IMR-90 (cell line): ENCODE measurements around the gene EHMT1. TPM values are rescaled to one million over a fixed set of nuclear protein-coding genes. Genes with fewer than 3 reads are reported as not detected.

Experiments used
- ATAC-seq: fragments of 200-7000 bp; cut with Tn5 transposase; 2 replicates; pipeline ENCODE4 v1.9.1; 2020; ENCODE audit warnings: low read depth, mild to moderate bottlenecking, moderate library complexity
- BruUV-seq: library from RNA; stranded (reverse); fragments of 400-500 nt; replicated peaks from 2 replicates; lab custom pipeline; 2021; lab: Mats Ljungman, UMichigan
- CTCF ChIA-PET: fragments of 300-600 bp; formaldehyde crosslinking; extraction: SDS; loops from one replicate; lab custom pipeline; 2021; ENCODE audit warnings: antibody characterized with exemption; lab: Yijun Ruan, JAX
- POLR2A ChIA-PET: fragments of 300-600 bp; sonication (Branson Sonifier 250); formaldehyde crosslinking; loops from one replicate; lab custom pipeline; 2022; ENCODE audit warnings: antibody characterized with exemption; ENCODE audit not compliant: unreplicated experiment; lab: Charles Lee
- DNase-seq: peaks from one replicate; pipeline ENCODE4 v3.0.0; 2013
- H2AFZ ChIP-seq: replicated peaks from 2 replicates; pipeline ENCODE3; 2013; ENCODE audit warnings: low read length, mild to moderate bottlenecking; ENCODE audit not compliant: poor library complexity
- H2AK5ac ChIP-seq: 2 replicates; pipeline ENCODE4 v1.6.1; 2013; ENCODE audit warnings: low read depth, low read length, inconsistent platforms
- H2AK9ac ChIP-seq: replicated peaks from 2 replicates; pipeline ENCODE3; 2013; ENCODE audit warnings: mild to moderate bottlenecking, low read depth, low read length, moderate library complexity; ENCODE audit not compliant: poor library complexity
- H2BK120ac ChIP-seq: 2 replicates; pipeline ENCODE4 v1.6.1; 2013; ENCODE audit warnings: low read depth, low read length, inconsistent platforms
- H2BK15ac ChIP-seq: 3 replicates; pipeline ENCODE4 v1.6.1; 2013; ENCODE audit warnings: low read depth, low read length, inconsistent platforms
- H2BK20ac ChIP-seq: 2 replicates; pipeline ENCODE4 v1.6.1; 2013; ENCODE audit warnings: low read depth, mild to moderate bottlenecking, inconsistent platforms, low read length, moderate library complexity
- H2BK5ac ChIP-seq: 2 replicates; pipeline ENCODE4 v1.6.1; 2013; ENCODE audit warnings: mild to moderate bottlenecking, low read depth, low read length, inconsistent platforms; ENCODE audit not compliant: poor library complexity, severe bottlenecking
- H3K14ac ChIP-seq: replicated peaks from 2 replicates; pipeline ENCODE4 v1.6.1; 2013; ENCODE audit warnings: low read depth, low read length, inconsistent platforms
- H3K18ac ChIP-seq: 2 replicates; pipeline ENCODE4 v1.6.1; 2013; ENCODE audit warnings: low read depth, low read length, control low read depth
- H3K23ac ChIP-seq: 2 replicates; pipeline ENCODE4 v1.6.1; 2013; ENCODE audit warnings: low read depth, low read length, inconsistent platforms
- H3K27ac ChIP-seq: 2 replicates; pipeline ENCODE4 v1.5.1; 2013; ENCODE audit warnings: mild to moderate bottlenecking, control low read depth, low read length; ENCODE audit not compliant: insufficient read depth
- H3K27me3 ChIP-seq: 2 replicates; pipeline ENCODE4 v1.6.1; 2013; ENCODE audit warnings: low read length; ENCODE audit not compliant: control insufficient read depth, insufficient read depth
- H3K36me3 ChIP-seq: 2 replicates; pipeline ENCODE4 v1.6.1; 2013; ENCODE audit warnings: low read length, mixed read lengths; ENCODE audit not compliant: control insufficient read depth, insufficient read depth
- H3K4ac ChIP-seq: 2 replicates; pipeline ENCODE4 v1.6.1; 2013; ENCODE audit warnings: low read depth, low read length, inconsistent platforms
- H3K4me1 ChIP-seq: 2 replicates; pipeline ENCODE4 v1.6.1; 2013; ENCODE audit warnings: low read length, mixed read lengths; ENCODE audit not compliant: control insufficient read depth, insufficient read depth
- H3K4me2 ChIP-seq: 2 replicates; pipeline ENCODE4 v1.6.1; 2013; ENCODE audit warnings: low read depth, mild to moderate bottlenecking, control low read depth, low read length, moderate library complexity
- H3K4me3 ChIP-seq: 2 replicates; pipeline ENCODE4 v1.5.1; 2013; ENCODE audit warnings: low read depth, mild to moderate bottlenecking, control low read depth, low read length, moderate library complexity; ENCODE audit not compliant: insufficient read depth
- H3K56ac ChIP-seq: 2 replicates; pipeline ENCODE4 v1.6.1; 2013; ENCODE audit warnings: low read length, inconsistent platforms; ENCODE audit not compliant: insufficient read depth; ENCODE audit errors: extremely low read depth
- H3K79me1 ChIP-seq, 2 experiments: 2 replicates each; pipeline ENCODE4 v1.6.1; 2013; ENCODE audit warnings: low read length in 2 of 2, inconsistent platforms in 1 of 2, low read depth in 1 of 2
- H3K9ac ChIP-seq: 2 replicates; pipeline ENCODE4 v1.6.1; 2013; ENCODE audit warnings: low read depth, low read length, control low read depth
- H3K9me1 ChIP-seq: 2 replicates; pipeline ENCODE4 v1.6.1; 2013; ENCODE audit warnings: low read length, inconsistent platforms; ENCODE audit not compliant: insufficient read depth
- H3K9me3 ChIP-seq: 2 replicates; pipeline ENCODE4 v1.6.1; 2013; ENCODE audit warnings: low read length; ENCODE audit not compliant: control insufficient read depth, insufficient read depth
- H4K20me1 ChIP-seq: 2 replicates; pipeline ENCODE4 v1.6.1; 2013; ENCODE audit warnings: low read length, inconsistent platforms; ENCODE audit not compliant: insufficient read depth
- H4K5ac ChIP-seq: 2 replicates; pipeline ENCODE4 v1.6.1; 2013; ENCODE audit warnings: mild to moderate bottlenecking, low read depth, low read length, control low read depth
- H4K8ac ChIP-seq, 2 experiments: 2 replicates each; pipeline ENCODE4 v1.6.1; 2013; ENCODE audit warnings: low read depth in 2 of 2, low read length in 2 of 2, control low read depth in 1 of 2, inconsistent platforms in 1 of 2
- H4K91ac ChIP-seq: 2 replicates; pipeline ENCODE4 v1.6.1; 2013; ENCODE audit warnings: low read depth, low read length, inconsistent platforms; ENCODE audit not compliant: insufficient read depth
- CEBPB ChIP-seq: IDR thresholded peaks from 2 replicates; pipeline ENCODE4 v1.6.1; 2012; ENCODE audit warnings: low read depth, low read length, improper control_type of control experiment
- CTCF ChIP-seq: conservative IDR thresholded peaks from 2 replicates; pipeline ENCODE4 v1.5.1; 2012; ENCODE audit warnings: mild to moderate bottlenecking, low read depth, low read length, improper control_type of control experiment
- ELK1 ChIP-seq: fragments of 150-350 bp; IDR thresholded peaks from 2 replicates; pipeline ENCODE4 v1.6.1; 2016; ENCODE audit warnings: low read depth, mild to moderate bottlenecking, low read length, moderate library complexity, borderline replicate concordance
- RAD21 ChIP-seq: IDR thresholded peaks from 2 replicates; pipeline ENCODE4 v1.6.1; 2012; ENCODE audit warnings: low read length, improper control_type of control experiment
- WGBS, 2 experiments: methylation state at CpG; one replicate each; pipeline versions ENCODE4 v1.1.5 to v1.1.7; 2013; ENCODE audit warnings: missing lambda C conversion rate in 2 of 2; ENCODE audit not compliant: insufficient read length in 1 of 2; ENCODE audit errors: extremely low coverage in 2 of 2; 5-methylcytosine and 5-hydroxymethylcytosine counted together
- dilution Hi-C: fragments of 300-500 bp; cut with HindIII; formaldehyde crosslinking; loops from one replicate; pipeline ENCODE4 v1.14.3; 2018; ENCODE audit warnings: low sequenced_read_pairs; ENCODE audit not compliant: unreplicated experiment
- in situ Hi-C: fragments of 300-500 bp; cut with MboI; formaldehyde crosslinking; loops from 3 replicates; pipeline ENCODE4 v1.14.3; 2019; ENCODE audit warnings: low sequenced_read_pairs, inconsistent platforms, mixed read lengths
- intact Hi-C: fragments of 100-400 bp; cut with micrococcal nuclease; formaldehyde crosslinking; loops from 2 replicates; pipeline ENCODE4 v1.10.0; 2022
- polyA plus RNA-seq, 3 experiments: library from polyadenylated mRNA; depleted of rRNA; stranded (reverse); fragments of >200 nt; gene quantifications; 2 replicates each; pipeline ENCODE4 v1.2.3, GENCODE V29; 2012; ENCODE audit warnings: low replicate concordance in 1 of 3
- total RNA-seq: library from RNA; depleted of rRNA; stranded (reverse); fragments of >200 nt; gene quantifications from 2 replicates; pipeline ENCODE4 v1.2.3, GENCODE V29; 2012

Gene EHMT1
- total and polyA plus RNA-seq, 2 of the 4 experiments (the other 2 are of a cell fraction), result 32.8 to 35.1 TPM

DNA sequence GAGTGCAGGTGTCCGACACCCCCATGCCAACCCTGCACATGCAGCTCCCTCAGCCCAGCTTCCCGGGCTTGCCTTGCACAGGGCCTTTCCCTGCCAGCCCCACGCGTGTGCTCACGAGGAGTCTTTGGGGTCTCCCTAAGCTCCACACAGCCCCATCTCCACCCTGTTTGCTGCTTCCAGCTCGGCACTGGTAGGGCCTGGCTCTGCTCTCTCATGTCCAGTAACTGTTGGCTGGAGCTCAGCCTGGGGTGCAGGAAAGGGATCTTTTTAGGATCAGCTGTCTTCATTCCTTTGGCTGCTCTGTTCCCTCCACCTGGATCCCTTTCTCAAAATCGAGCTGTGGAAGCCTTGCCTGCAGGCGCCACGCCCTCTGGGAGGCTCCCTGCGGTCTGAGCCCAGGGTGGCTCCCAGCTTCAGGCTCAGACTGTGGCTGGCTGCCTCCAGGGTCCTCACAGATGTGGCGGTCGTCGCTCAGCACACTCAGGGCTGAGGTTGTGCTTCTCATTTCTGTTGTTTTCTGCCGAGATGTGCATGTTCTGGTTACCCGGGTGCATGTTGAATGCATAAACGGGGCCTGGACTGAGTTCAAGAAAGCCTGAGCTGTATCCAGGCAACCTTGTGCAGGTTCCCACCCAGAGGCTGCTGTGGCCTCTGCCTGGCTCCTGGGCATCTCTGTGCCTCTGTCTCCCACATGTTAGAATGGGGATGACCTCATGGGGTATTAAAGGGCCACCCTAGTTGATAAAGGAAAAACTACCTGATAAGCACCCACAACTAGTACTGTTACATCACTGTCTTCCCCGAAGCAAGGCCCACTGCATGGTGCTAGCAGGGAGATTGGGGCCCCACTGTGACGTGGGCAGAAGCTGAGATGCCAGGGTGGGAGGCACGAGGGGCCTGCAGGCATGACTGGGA lies 263.0 kb downstream of the EHMT1 start:
- H3K79me1 ChIP-seq, result no peaks in the 10 kb centered on the region
- dilution Hi-C loops (no loop called here), intact Hi-C loops (no loop called here), in situ Hi-C loops (no loop called here)
- H3K36me3 ChIP-seq, result no peaks in the 10 kb centered on the region
- no peak overlapping the region for H2BK15ac ChIP-seq
- no peak overlapping the region for H3K4me3 ChIP-seq
- no peaks in the 10 kb centered on the region for H4K20me1 ChIP-seq
- WGBS, 2 experiments, result 47% methylated on average over 6 of the region's 19 CpGs; no CpG with 5 or more reads in 1 of the 2 experiments
- H3K56ac ChIP-seq, result no peak overlapping the region
- H4K91ac ChIP-seq, result no peak overlapping the region
- no peak overlapping the region for H3K4me2 ChIP-seq
- peak overlapping the region; percentile 55 for H2AK9ac ChIP-seq
- H3K18ac ChIP-seq, result no peak overlapping the region
- H3K14ac ChIP-seq, result no peak overlapping the region
- no peak overlapping the region for H2AFZ ChIP-seq
- H2AK5ac ChIP-seq, result no peak overlapping the region
- no peak overlapping the region for H2BK120ac ChIP-seq
- peaks cover 8% of the 10 kb centered on the region; the same call in 1 of the 2 replicates for H3K9me3 ChIP-seq
- no peak overlapping the region for H3K23ac ChIP-seq
- H4K8ac ChIP-seq, result no peak overlapping the region
- no peaks in the 10 kb centered on the region for H3K9me1 ChIP-seq
- no peak for TF ChIP-seq CTCF
- no peak for TF ChIP-seq ELK1
- no peak for TF ChIP-seq CEBPB
- no peak for TF ChIP-seq RAD21
- no peak overlapping the region for H3K27ac ChIP-seq
- no peak overlapping the region for H3K9ac ChIP-seq
- H4K5ac ChIP-seq, result no peak overlapping the region
- no peak overlapping the region for H2BK20ac ChIP-seq
- H3K4me1 ChIP-seq, result no peaks in the 10 kb centered on the region
- ChIA-PET CTCF (no interaction called here), POLR2A (no interaction called here)
- no TSS peak for BruUV-seq
- DNase-seq (no peak), ATAC-seq (no peak)
- no peak overlapping the region for H2BK5ac ChIP-seq
- no peaks in the 10 kb centered on the region; the same call in 1 of the 2 replicates for H3K27me3 ChIP-seq
- H3K4ac ChIP-seq, result no peak overlapping the region
